Breast epithelium (tissue), 3 donors: ENCODE measurements around the gene MANBA.

ENCODE experiments used
- POLR2A ChIP-seq: fragments of 450-650 bp; IDR thresholded peaks from one replicate; pipeline ENCODE4 v1.6.1; 2016; ENCODE audit warnings: antibody characterized with exemption, mild to moderate bottlenecking, moderate library complexity
- POLR2AphosphoS5 ChIP-seq, 3 donors: sonication (generic); formaldehyde crosslinking; IDR thresholded peaks; one replicate each; pipeline ENCODE4 v1.6.1; 2017; ENCODE audit warnings: antibody characterized with exemption in 3 of 3
- TF ChIP-seq, protein P1 (sequence below), 3 donors: fragments of 450-650 bp; IDR thresholded peaks; one replicate each; pipeline ENCODE4 v1.5.1; 2016 to 2017; ENCODE audit warnings: antibody characterized with exemption in 3 of 3, mild to moderate bottlenecking in 3 of 3, moderate library complexity in 3 of 3

DNA sequence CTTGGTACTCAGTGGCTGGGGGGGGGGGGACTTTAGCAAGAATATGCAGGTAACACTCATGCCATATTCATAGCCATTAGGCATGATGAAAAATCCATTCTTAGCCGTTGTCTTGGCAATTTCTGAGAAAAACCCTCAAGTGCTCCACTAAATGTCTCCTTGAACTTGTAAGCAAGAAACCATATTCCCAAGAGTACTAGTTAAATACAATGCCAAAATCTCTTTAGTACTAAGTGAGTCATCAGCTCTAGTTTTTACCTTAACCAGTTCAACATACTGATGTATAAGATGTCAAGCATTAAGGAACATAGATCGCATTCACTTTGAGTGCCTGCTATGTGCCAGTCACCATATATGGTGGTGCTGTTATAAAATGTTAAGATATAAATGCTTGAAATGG is 39.0 kb upstream of the MANBA start:
- TF ChIP-seq POLR2AphosphoS5 (IDR thresholded peaks at IDR 0.05) (no peak), POLR2A (no peak)
- TF ChIP-seq, protein P1, sequence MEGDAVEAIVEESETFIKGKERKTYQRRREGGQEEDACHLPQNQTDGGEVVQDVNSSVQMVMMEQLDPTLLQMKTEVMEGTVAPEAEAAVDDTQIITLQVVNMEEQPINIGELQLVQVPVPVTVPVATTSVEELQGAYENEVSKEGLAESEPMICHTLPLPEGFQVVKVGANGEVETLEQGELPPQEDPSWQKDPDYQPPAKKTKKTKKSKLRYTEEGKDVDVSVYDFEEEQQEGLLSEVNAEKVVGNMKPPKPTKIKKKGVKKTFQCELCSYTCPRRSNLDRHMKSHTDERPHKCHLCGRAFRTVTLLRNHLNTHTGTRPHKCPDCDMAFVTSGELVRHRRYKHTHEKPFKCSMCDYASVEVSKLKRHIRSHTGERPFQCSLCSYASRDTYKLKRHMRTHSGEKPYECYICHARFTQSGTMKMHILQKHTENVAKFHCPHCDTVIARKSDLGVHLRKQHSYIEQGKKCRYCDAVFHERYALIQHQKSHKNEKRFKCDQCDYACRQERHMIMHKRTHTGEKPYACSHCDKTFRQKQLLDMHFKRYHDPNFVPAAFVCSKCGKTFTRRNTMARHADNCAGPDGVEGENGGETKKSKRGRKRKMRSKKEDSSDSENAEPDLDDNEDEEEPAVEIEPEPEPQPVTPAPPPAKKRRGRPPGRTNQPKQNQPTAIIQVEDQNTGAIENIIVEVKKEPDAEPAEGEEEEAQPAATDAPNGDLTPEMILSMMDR (IDR thresholded peaks at IDR 0.05): no peak
